GM12878 (cell line): ENCODE measurements around the gene RPL3. TPM values are rescaled to one million over a fixed set of nuclear protein-coding genes. Genes with fewer than 3 reads are reported as not detected.

ENCODE experiments used
- ATAC-seq: fragments of 200-7000 bp; cut with Tn5 transposase; 3 replicates; pipeline ENCODE4 v1.9.1; 2020; ENCODE audit warnings: mild to moderate bottlenecking, moderate library complexity
- BruUV-seq: library from RNA; stranded (reverse); fragments of 400-500 nt; replicated peaks from 2 replicates; lab custom pipeline; 2021; lab: Mats Ljungman, UMichigan
- CTCF ChIA-PET: fragments of 300-600 bp; sonication (Branson Sonifier 250); formaldehyde crosslinking; extraction: SDS; loops from one replicate; lab custom pipeline; 2021; ENCODE audit warnings: inconsistent platforms; lab: Yijun Ruan, JAX
- POLR2A ChIA-PET: fragments of 350-600 bp; formaldehyde crosslinking; extraction: SDS; loops from one replicate; lab custom pipeline; 2021; ENCODE audit warnings: inconsistent platforms; lab: Charles Lee
- RAD21 ChIA-PET: fragments of 300-600 bp; sonication (Branson Sonifier 250); formaldehyde crosslinking; loops from one replicate; lab custom pipeline; 2023; ENCODE audit warnings: antibody characterized with exemption; ENCODE audit not compliant: unreplicated experiment; lab: Charles Lee
- SMC1A ChIA-PET: fragments of 300-600 bp; sonication (Branson Sonifier 250); formaldehyde crosslinking; loops from one replicate; lab custom pipeline; 2023; ENCODE audit not compliant: unreplicated experiment, uncharacterized antibody; lab: Charles Lee
- DNase-seq: peaks from one replicate; pipeline ENCODE4 v3.0.0-alpha.2; 2011; ENCODE audit warnings: low read depth, low spot score
- FAIRE-seq: peaks from 3 replicates; lab custom pipeline; 2011; peaks lifted over from hg19 to GRCh38; lab: Jason Lieb, UNC
- H2AFZ ChIP-seq: 2 replicates; pipeline ENCODE4 v1.6.0; 2011; ENCODE audit warnings: low read depth, low read length, control low read depth; ENCODE audit not compliant: control insufficient read depth
- H3K27ac ChIP-seq: 2 replicates; pipeline ENCODE4 v1.5.1; 2011; ENCODE audit warnings: control low read depth; ENCODE audit not compliant: control insufficient read depth, insufficient read depth
- H3K27me3 ChIP-seq, 2 experiments: replicated peaks in 1 of 2; 2 replicates each; pipeline versions ENCODE4 v1.6.0 to v1.6.1; 2011; ENCODE audit warnings: low read length in 1 of 2; ENCODE audit not compliant: control insufficient read depth in 2 of 2, insufficient read depth in 2 of 2
- H3K36me3 ChIP-seq, 2 experiments: 2 replicates each; pipeline ENCODE4 v1.5.1; 2011; ENCODE audit warnings: low read length in 1 of 2; ENCODE audit not compliant: control insufficient read depth in 2 of 2, insufficient read depth in 2 of 2
- H3K4me1 ChIP-seq: 2 replicates; pipeline ENCODE4 v1.6.1; 2011; ENCODE audit warnings: mild to moderate bottlenecking, low read length, moderate library complexity, mixed read lengths; ENCODE audit not compliant: control insufficient read depth, insufficient read depth
- H3K4me2 ChIP-seq: 2 replicates; pipeline ENCODE4 v1.6.0; 2011; ENCODE audit warnings: control low read depth; ENCODE audit not compliant: control insufficient read depth, insufficient read depth
- H3K4me3 ChIP-seq: fragments of 200-600 bp; sonication (generic); 2 replicates; pipeline ENCODE4 v1.5.1; 2016
- H3K79me2 ChIP-seq: 2 replicates; pipeline ENCODE4 v1.6.0; 2011; ENCODE audit warnings: low read length; ENCODE audit not compliant: control insufficient read depth, insufficient read depth
- H3K9ac ChIP-seq: 2 replicates; pipeline ENCODE4 v1.8.0; 2011; ENCODE audit warnings: low read length, control low read depth, mixed read lengths; ENCODE audit not compliant: control insufficient read depth, insufficient read depth
- H3K9me3 ChIP-seq: replicated peaks from 3 replicates; pipeline ENCODE4 v1.5.1; 2011; ENCODE audit warnings: mild to moderate bottlenecking, low read length; ENCODE audit not compliant: control insufficient read depth, insufficient read depth
- H4K20me1 ChIP-seq: 2 replicates; pipeline ENCODE4 v1.6.0; 2011; ENCODE audit not compliant: control insufficient read depth, insufficient read depth
- CHD4 ChIP-seq: fragments of 200-600 bp; sonication (generic); IDR thresholded peaks from 2 replicates; pipeline ENCODE4 v1.6.1; 2016; ENCODE audit warnings: mild to moderate bottlenecking
- DPF2 ChIP-seq: fragments of 450-650 bp; IDR thresholded peaks from 2 replicates; pipeline ENCODE4 v1.6.1; 2017; ENCODE audit warnings: mild to moderate bottlenecking
- GATAD2B ChIP-seq: fragments of 450-650 bp; conservative IDR thresholded peaks from 2 replicates; pipeline ENCODE4 v1.6.1; 2017; ENCODE audit warnings: low read depth, mild to moderate bottlenecking, moderate library complexity
- IKZF2 ChIP-seq, 2 experiments: fragments of 450-650 bp; IDR thresholded peaks; 2 replicates each; pipeline ENCODE4 v1.6.1; 2017; ENCODE audit warnings: mild to moderate bottlenecking in 2 of 2, moderate library complexity in 2 of 2
- MEF2B ChIP-seq: fragments of 450-650 bp; IDR thresholded peaks from 2 replicates; pipeline ENCODE4 v1.6.1; 2018; ENCODE audit warnings: mild to moderate bottlenecking, moderate library complexity; ENCODE audit not compliant: partially characterized antibody, poor library complexity, severe bottlenecking
- POLR2AphosphoS2 ChIP-seq: IDR thresholded peaks from 2 replicates; pipeline ENCODE4 v1.6.1; 2011; ENCODE audit warnings: low read depth, mild to moderate bottlenecking, low read length, improper control_type of control experiment, moderate library complexity
- RAD21 ChIP-seq: IDR thresholded peaks from 2 replicates; pipeline ENCODE4 v1.6.1; 2011; ENCODE audit warnings: mild to moderate bottlenecking, low read depth, low read length, moderate library complexity; ENCODE audit not compliant: insufficient read depth
- SPI1 ChIP-seq: IDR thresholded peaks from 2 replicates; pipeline ENCODE4 v1.6.1; 2011; ENCODE audit warnings: low read depth, mild to moderate bottlenecking, low read length, moderate library complexity, borderline replicate concordance; ENCODE audit not compliant: insufficient read depth
- STAT3 ChIP-seq: IDR thresholded peaks from 2 replicates; pipeline ENCODE4 v1.6.1; 2011; ENCODE audit warnings: low read depth, low read length, improper control_type of control experiment
- WGBS: methylation state at CpG from one replicate; pipeline ENCODE4 v1.1.6; 2016; ENCODE audit warnings: low lambda C conversion rate; ENCODE audit not compliant: insufficient replicate concordance, insufficient coverage; ENCODE audit errors: missing lambda C conversion rate; 5-methylcytosine and 5-hydroxymethylcytosine counted together
- in situ Hi-C: fragments of 300-500 bp; cut with MboI; formaldehyde crosslinking; loops from 9 replicates; pipeline ENCODE4 v1.14.3; 2018; ENCODE audit warnings: mixed read lengths
- intact Hi-C: fragments of 100-400 bp; cut with micrococcal nuclease; formaldehyde crosslinking; loops from one replicate; pipeline ENCODE4 v1.14.2; 2022; ENCODE audit not compliant: unreplicated experiment
- polyA plus RNA-seq, 11 experiments: library from polyadenylated mRNA; depleted of rRNA in 4 of 11; unstranded in 6 of 11; stranded (reverse) in 5 of 11; fragments of >200 nt; fragmentation: Nextera tagmentation in 4 of 11; fragmentation: Illumina TruSeq in 1 of 11; extraction: Ambion mirVana in 4 of 11; extraction: Trizol in 1 of 11; gene quantifications; 1 replicate in 1 of 11; 2 replicates in 10 of 11; pipeline versions ENCODE4 v1.2.1 to v1.2.3, GENCODE V29; 2011 to 2016; ENCODE audit warnings: inconsistent platforms in 2 of 11, missing spikeins in 2 of 11, low read depth in 1 of 11
- total RNA-seq, 4 experiments: library from RNA; depleted of rRNA in 3 of 4; stranded (reverse); fragments of >200 nt in 3 of 4; fragmentation: Illumina TruSeq in 1 of 4; extraction: Trizol in 1 of 4; gene quantifications; 2 replicates each; pipeline versions ENCODE4 v1.2.1 to v1.2.3, GENCODE V29; 2013 to 2021
- TF ChIP-seq, protein P1 (sequence below): fragments of 450-650 bp; conservative IDR thresholded peaks from 2 replicates; pipeline ENCODE4 v1.6.1; 2017; ENCODE audit warnings: mild to moderate bottlenecking, moderate library complexity
- TF ChIP-seq, protein P2 (sequence below): fragments of 450-650 bp; IDR thresholded peaks from 2 replicates; pipeline ENCODE4 v1.6.1; 2017; ENCODE audit warnings: mild to moderate bottlenecking, low read depth, inconsistent platforms; ENCODE audit not compliant: poor library complexity, severe bottlenecking
- TF ChIP-seq, protein P3 (sequence below), 3 experiments: IDR thresholded peaks in 2 of 3; conservative IDR thresholded peaks in 1 of 3; 2 replicates each; pipeline ENCODE4 v1.5.1; 2011; ENCODE audit warnings: low read depth in 3 of 3, low read length in 3 of 3, mild to moderate bottlenecking in 3 of 3, control low read depth in 2 of 3, moderate library complexity in 2 of 3, inconsistent platforms in 1 of 3, mixed read lengths in 1 of 3; ENCODE audit not compliant: control insufficient read depth in 2 of 3, insufficient read depth in 1 of 3; ENCODE audit errors: extremely low read depth in 1 of 3

The RPL3 gene
- total and polyA plus RNA-seq, 10 of the 15 experiments (the other 5 are each of a cell fraction or from before 2014, with no cell fraction given), result 1,534 to 6,791 (median 3,992) TPM

DNA sequence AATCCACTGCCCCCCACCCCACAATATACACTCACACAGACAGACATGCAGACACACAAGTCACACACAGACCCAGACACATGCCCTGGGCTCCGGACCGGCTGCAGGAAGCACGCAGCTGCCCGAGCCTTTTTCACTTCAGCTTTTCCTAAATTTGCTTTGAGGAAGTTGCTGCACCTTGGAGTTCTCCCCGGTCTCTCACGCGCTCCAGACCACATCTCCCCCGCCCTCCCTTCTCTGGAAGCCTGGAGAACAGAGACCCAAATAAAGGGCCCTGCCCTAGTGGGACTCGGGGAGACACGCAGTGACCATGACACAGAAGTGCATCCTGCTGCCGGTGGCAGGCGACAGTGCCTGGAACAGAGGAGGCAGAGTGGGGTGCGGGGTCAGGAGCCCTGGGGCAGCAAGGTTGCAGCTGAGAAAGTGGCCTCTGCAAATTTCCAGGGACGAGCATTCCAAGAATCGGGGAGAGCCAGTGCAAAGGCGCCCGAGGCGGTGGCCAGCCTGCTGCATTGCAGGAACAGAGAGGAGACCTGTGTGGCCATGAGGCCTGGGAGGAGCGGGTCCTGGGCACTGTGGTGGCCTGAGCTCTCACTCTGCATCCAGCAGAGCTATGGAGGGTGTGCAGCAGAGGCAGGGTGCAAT, 19.1 kb downstream of the RPL3 start:
- Histone ChIP-seq H3K27ac (peak overlapping the region; percentile 72), H3K36me3 (no peaks in the 10 kb centered on the region), H3K4me1 (peaks cover 21% of the 10 kb centered on the region), H3K79me2 (no peaks in the 10 kb centered on the region), H3K4me2 (peak overlapping the region; percentile 76), H3K9me3 (no peaks in the 10 kb centered on the region), H2AFZ (peak overlapping the region; percentile 41), H3K27me3 (no peaks in the 10 kb centered on the region), H3K4me3 (no peak overlapping the region; the same call in 1 of the 2 replicates), H3K9ac (peak overlapping the region; percentile 47; the same call in 1 of the 2 replicates), H4K20me1 (no peaks in the 10 kb centered on the region)
- POLR2A ChIA-PET, result interaction anchor here (1.2 kb wide), 1 partner anchor 151 kb away, joined by 3 read pairs; no protein-coding TSS in a partner anchor
- FAIRE-seq (no peak), DNase-seq (no peak), ATAC-seq (peak; percentile 66)
- 28% methylated on average over 19 of the region's 19 CpGs for WGBS
- TF ChIP-seq POLR2AphosphoS2, result no peak
- TF ChIP-seq, protein P1, sequence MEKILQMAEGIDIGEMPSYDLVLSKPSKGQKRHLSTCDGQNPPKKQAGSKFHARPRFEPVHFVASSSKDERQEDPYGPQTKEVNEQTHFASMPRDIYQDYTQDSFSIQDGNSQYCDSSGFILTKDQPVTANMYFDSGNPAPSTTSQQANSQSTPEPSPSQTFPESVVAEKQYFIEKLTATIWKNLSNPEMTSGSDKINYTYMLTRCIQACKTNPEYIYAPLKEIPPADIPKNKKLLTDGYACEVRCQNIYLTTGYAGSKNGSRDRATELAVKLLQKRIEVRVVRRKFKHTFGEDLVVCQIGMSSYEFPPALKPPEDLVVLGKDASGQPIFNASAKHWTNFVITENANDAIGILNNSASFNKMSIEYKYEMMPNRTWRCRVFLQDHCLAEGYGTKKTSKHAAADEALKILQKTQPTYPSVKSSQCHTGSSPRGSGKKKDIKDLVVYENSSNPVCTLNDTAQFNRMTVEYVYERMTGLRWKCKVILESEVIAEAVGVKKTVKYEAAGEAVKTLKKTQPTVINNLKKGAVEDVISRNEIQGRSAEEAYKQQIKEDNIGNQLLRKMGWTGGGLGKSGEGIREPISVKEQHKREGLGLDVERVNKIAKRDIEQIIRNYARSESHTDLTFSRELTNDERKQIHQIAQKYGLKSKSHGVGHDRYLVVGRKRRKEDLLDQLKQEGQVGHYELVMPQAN, result no peak
- TF ChIP-seq, protein P2, sequence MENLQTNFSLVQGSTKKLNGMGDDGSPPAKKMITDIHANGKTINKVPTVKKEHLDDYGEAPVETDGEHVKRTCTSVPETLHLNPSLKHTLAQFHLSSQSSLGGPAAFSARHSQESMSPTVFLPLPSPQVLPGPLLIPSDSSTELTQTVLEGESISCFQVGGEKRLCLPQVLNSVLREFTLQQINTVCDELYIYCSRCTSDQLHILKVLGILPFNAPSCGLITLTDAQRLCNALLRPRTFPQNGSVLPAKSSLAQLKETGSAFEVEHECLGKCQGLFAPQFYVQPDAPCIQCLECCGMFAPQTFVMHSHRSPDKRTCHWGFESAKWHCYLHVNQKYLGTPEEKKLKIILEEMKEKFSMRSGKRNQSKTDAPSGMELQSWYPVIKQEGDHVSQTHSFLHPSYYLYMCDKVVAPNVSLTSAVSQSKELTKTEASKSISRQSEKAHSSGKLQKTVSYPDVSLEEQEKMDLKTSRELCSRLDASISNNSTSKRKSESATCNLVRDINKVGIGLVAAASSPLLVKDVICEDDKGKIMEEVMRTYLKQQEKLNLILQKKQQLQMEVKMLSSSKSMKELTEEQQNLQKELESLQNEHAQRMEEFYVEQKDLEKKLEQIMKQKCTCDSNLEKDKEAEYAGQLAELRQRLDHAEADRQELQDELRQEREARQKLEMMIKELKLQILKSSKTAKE, result peak; percentile 1
- no peak for TF ChIP-seq CHD4
- TF ChIP-seq GATAD2B, result 0 out of 2 replicates have a peak, but pooled peaks have one; percentile 1
- no peak for TF ChIP-seq STAT3
- TF ChIP-seq MEF2B, result peak; percentile 65
- TF ChIP-seq IKZF2 (IDR thresholded peaks at IDR 0.05), result peak in 1 of 2 experiments; percentile 55; a peak in 1 of 4 replicates
- 0 out of 2 replicates have a peak, but pooled peaks have one; percentile 2 for TF ChIP-seq SPI1
- TF ChIP-seq RAD21, result 0 out of 2 replicates have a peak, but pooled peaks have one; percentile 17
- TF ChIP-seq DPF2, result 0 out of 2 replicates have a peak, but pooled peaks have one; percentile 6
- TF ChIP-seq, protein P3, sequence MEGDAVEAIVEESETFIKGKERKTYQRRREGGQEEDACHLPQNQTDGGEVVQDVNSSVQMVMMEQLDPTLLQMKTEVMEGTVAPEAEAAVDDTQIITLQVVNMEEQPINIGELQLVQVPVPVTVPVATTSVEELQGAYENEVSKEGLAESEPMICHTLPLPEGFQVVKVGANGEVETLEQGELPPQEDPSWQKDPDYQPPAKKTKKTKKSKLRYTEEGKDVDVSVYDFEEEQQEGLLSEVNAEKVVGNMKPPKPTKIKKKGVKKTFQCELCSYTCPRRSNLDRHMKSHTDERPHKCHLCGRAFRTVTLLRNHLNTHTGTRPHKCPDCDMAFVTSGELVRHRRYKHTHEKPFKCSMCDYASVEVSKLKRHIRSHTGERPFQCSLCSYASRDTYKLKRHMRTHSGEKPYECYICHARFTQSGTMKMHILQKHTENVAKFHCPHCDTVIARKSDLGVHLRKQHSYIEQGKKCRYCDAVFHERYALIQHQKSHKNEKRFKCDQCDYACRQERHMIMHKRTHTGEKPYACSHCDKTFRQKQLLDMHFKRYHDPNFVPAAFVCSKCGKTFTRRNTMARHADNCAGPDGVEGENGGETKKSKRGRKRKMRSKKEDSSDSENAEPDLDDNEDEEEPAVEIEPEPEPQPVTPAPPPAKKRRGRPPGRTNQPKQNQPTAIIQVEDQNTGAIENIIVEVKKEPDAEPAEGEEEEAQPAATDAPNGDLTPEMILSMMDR (IDR thresholded peaks at IDR 0.05 in 2 of 3, conservative IDR thresholded peaks at IDR 0.05 in 1 of 3; ENCODE audit: control insufficient read depth in 2 of 3, extremely low read depth in 1 of 3, insufficient read depth in 1 of 3, low read depth in 3 of 3, low read length in 3 of 3), result 0 out of 6 replicates have a peak, but pooled peaks of 1 of the 3 experiments have one; percentile 1
- no TSS peak for BruUV-seq
- SMC1A ChIA-PET, result interaction anchor here (1.0 to 1.3 kb wide), 4 partner anchors 10 to 229 kb away, joined by 3 read pairs; partner anchors contain the start of gene RPL3
- RAD21 ChIA-PET, result interaction anchor here (0.6 to 1.9 kb wide), 8 partner anchors 11 to 430 kb away, joined by 3 to 9 read pairs (median 3); no protein-coding TSS in a partner anchor
- CTCF ChIA-PET, result interaction anchor here (0.6 to 4.2 kb wide), 12 partner anchors 9 to 129 kb away, joined by 3 to 16 read pairs (median 4); no protein-coding TSS in a partner anchor
- intact Hi-C loops (no loop called here), in situ Hi-C loops (no loop called here)
